ENCODE data around the gene UBQLN3.

UBQLN3 gene

GRCh38 chr11:5509803-5510202 is at the start of gene UBQLN3:
UBQLN3 (minus strand) TSS chr11:5509957; CDS start chr11:5509558, 399 bp downstream.
- DNase-seq (ENCODE audit: low spot score), result no peak

GRCh38 chr11:5557751-5558150 is 48.0 kb upstream of the UBQLN3 start:
- DNase-seq (ENCODE audit: low spot score), result no peak

- no peak for DNase-seq (ENCODE audit: low spot score)
These were observed 46.9 kb upstream of the UBQLN3 start for GRCh38 chr11:5556596-5557188.

DNA sequence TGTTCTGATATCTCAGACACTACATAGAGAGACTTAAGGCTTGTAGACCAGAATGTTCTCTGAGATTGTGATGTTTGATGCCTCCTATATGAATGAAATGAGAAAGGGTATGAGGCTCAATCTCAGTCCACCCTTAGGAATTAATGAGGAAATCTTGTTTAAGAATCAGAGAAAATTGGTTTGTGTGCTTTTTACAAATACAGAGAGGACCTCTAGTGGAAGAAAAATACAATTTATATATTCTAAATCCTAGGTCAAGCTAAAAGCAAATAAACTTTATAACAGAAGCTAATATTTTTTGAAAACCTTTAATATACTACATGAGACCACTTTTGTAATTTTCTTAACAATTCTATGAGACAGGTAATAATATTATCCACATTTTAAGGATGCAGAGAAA is 43.6 kb upstream of the UBQLN3 start:
- no peak for DNase-seq (ENCODE audit: low spot score)

DNA sequence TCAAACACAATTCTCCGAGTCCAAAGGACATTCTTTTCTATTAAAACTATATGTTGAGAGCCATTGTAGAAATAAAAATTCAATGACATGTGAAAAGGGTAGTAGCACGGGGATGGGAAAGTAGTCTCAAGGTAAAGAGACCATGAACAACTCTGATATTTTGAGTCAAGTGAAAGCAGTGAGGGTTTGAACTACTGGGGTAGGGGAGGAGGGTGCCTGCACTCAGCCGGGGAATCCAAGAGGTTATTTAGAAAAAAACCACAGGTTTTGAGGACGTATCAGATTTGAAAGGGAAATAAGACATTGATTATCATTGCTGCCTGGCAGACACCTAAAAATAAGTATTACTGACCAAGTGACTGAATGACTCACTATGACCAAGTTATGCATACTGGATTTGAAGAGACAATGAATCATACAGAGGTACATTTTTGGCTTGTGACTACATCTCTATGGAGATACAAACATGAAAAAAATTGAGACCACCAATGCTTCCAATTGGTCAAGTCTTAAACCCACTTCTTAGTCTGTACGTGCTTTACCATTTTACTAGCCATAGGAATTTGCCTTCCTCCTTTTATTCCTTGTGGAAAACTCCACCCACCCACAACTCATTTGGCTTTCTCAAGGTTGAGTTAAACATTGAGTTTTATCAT is 40.8 kb upstream of the UBQLN3 start:
- DNase-seq (ENCODE audit: low spot score), result no peak

GRCh38 chr11:5548440-5548839 is 38.7 kb upstream of the UBQLN3 start, which contains the start of gene OR52H1:
OR52H1 (minus strand) TSS chr11:5548540; CDS start chr11:5545505, 3,035 bp downstream.
- no peak for DNase-seq (ENCODE audit: low spot score)

GRCh38 chr11:5547982-5548381 is 38.2 kb upstream of the UBQLN3 start:
- no peak for DNase-seq (ENCODE audit: low spot score)

- DNase-seq (ENCODE audit: low spot score), result no peak
These were observed 36.7 kb upstream of the UBQLN3 start for GRCh38 chr11:5546457-5546856.

DNA sequence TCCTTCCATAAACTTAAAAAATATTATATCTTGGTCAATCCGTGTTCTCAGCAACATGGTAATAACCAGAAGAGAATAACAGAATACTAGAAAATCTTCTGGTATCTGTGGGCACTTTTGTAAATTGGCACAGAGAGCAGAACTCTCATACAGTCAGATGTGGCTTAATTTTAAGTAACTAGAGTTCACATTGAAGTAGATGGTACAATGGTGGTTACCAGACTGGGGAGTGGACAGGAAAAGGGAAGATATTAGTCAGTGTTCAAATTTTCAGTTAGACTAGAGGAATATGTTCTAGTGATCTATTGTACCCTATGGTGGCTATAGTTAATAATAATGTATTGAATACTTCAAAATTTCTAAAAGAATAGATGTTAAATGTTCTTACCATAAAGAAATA is 31.7 kb upstream of the UBQLN3 start:
- no peak for DNase-seq (ENCODE audit: low spot score)

DNA sequence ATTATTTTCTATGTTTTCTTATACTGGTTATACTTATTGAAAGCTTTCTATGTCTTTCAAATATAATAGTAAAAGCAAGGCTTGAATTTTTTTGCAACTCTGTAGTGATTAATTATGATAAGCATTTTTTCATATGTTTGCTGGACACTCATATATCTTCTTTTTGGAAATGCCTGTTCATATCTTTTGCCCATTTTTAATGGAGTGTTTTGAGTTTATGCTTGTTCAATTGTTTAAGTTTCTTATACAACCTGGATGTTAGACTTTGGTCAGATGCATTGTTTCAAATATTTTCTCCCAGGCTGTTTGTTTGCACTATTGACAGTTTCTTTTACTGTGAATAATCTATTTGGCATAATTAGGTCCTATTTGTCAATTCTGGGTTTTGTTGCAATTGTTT is 26.7 kb upstream of the UBQLN3 start:
- no peak for DNase-seq (ENCODE audit: low spot score)

GRCh38 chr11:5534046-5534445 is 24.3 kb upstream of the UBQLN3 start:
- no peak for DNase-seq (ENCODE audit: low spot score)

DNA sequence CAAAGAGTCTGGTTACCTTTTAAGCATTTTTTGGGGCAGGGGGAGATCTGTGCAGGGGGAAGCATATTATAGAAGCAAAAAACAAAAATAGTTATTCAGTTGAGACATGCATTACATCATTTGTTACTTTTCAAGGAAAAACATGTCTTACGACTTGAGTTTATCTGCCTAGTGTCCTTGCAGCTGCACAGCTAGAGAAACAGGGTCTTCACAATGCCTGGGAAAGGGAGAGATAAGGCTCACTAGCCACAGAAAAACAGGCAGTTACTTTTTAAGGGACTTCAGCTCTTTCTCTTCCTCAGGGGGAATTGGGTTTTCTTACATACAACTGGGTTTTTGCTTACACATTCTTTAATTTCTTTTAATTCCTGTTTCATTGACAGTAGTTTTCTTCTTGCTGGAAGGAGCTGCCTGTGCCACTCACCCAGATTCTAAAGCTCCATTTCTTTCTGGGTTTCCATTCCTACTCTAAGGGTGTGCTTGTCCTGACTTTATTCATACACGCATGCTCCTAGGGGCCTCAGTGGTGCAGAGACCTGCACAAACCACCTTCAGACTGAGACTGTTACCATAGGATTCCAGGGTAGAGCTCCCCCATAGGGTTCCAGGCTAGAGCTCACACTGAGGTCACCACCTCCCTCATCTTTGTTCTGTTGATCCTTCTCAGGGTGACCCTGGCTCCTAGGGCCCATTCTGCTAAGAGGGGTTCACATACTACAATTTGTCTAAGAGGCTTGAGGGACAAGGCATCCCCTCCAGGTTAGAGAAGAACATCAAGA is 21.5 kb upstream of the UBQLN3 start:
- no peak for DNase-seq (ENCODE audit: low spot score)

- no peak for DNase-seq (ENCODE audit: low spot score)
These were observed 18.7 kb upstream of the UBQLN3 start for GRCh38 chr11:5528495-5528894.

DNA sequence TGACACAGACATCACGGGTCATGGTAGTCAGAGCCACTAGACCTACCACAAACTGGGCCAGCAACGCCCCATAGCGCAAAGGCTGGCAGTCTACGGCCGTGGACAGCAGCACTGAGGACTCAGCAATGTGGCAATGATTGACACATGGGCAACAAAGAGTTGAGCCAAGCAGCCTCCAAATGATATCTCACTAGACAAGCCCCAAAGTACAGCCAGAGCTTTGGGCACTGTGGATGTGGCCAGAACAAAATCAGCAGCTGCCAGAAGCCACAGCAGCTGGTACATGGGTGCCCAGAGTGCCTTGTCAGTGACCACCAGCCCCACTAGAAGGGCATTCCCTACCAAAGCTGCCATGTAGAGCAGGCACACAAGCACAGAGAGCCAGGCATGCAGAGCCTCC is 18.0 kb upstream of the UBQLN3 start:
- DNase-seq (ENCODE audit: low spot score), result no peak

DNA sequence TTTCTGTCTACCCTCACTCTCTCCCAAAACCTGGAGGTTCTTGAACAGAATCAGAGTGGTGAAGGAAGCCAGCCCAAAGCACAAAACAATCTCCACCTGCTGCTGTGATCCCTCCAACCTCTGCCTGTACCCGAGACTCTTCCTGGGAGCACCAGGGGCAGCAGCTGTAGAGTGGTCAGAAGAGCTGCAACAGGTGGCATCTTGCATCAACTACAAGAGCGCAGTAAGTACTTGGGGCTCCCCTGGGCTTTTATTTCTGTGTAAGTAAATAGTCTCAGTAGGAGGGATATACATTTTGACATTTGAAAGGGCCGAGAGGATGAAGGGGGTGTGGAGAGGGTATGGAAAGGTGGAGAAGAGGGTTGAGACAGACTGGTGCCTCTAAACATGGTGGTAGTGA is 15.0 kb upstream of the UBQLN3 start:
- DNase-seq (ENCODE audit: low spot score), result no peak

DNA sequence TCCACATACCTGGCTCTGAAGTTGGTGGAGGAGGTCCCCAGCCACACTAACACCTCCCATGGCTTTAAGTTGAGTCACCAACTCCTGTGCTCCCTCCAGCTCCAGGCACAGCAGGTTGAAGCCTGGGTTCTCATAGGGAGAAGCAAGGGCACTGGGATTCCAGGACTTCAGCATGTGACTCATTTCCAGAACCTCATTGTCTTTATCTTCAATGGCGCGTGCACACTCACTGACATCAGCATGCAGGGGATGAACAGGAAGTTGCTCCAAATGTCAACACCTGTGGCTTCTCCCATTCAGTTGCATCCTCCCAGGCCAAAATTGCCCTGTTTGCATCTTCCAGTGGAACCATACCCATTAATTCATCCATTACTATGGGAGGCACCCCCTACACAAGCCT is 12.6 kb upstream of the UBQLN3 start:
- no peak for DNase-seq (ENCODE audit: low spot score)

GRCh38 chr11:5521540-5521939 is 11.8 kb upstream of the UBQLN3 start:
- no peak for DNase-seq (ENCODE audit: low spot score)

- DNase-seq (ENCODE audit: low spot score), result no peak
These were observed 6.8 kb upstream of the UBQLN3 start, which contains the start of gene UBQLNL for GRCh38 chr11:5516599-5516998. UBQLNL (minus strand) TSS chr11:5516699; CDS start chr11:5516441, 258 bp downstream.

GRCh38 chr11:5514841-5515240 is 5.1 kb upstream of the UBQLN3 start:
- DNase-seq (ENCODE audit: low spot score), result no peak

- DNase-seq (ENCODE audit: low spot score), result no peak
These were observed 1.2 kb downstream of the UBQLN3 start for GRCh38 chr11:5508605-5509004.

DNA sequence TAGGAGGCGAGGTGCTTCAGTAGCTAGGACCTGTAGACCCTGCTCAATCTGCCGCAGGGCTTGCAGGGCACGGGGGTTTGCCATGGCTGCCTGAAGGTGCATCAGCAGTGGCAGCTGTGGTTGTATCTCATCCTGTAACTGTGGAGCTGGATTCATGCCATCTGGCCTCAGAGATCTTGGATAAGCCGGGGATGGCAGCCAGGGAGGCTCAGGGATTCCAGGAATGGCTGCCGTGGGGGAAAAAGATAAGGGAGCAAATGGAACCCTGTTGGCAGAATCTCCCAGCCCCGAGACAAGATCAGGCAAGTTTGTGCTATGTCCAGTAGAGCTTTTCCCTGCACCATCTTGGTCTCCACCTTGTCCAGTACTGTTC is 1.8 kb downstream of the UBQLN3 start:
- no peak for DNase-seq (ENCODE audit: low spot score)

GRCh38 chr11:5507177-5507932 is 2.4 kb downstream of the UBQLN3 start:
- DNase-seq (ENCODE audit: low spot score), result no peak
